B cell (primary cell): ENCODE measurements around the gene USP50. TPM values are rescaled to one million over a fixed set of nuclear protein-coding genes. Genes with fewer than 3 reads are reported as not detected.

ENCODE experiments used
- ATAC-seq: fragments of 200-7000 bp; cut with Tn5 transposase; one replicate; pipeline ENCODE4 v1.10.0; 2021; ENCODE audit warnings: low read depth, mild to moderate bottlenecking, moderate number of reproducible peaks, moderate library complexity
- CTCF ChIA-PET: fragments of 350-600 bp; sonication (Branson Sonifier 250); formaldehyde crosslinking; loops from one replicate; lab custom pipeline; 2021; ENCODE audit warnings: antibody characterized with exemption, inconsistent platforms; lab: Charles Lee
- POLR2A ChIA-PET: fragments of 350-600 bp; sonication (Branson Sonifier 250); formaldehyde crosslinking; loops from one replicate; lab custom pipeline; 2021; ENCODE audit warnings: antibody characterized with exemption; lab: Charles Lee
- DNase-seq: peaks from one replicate; pipeline ENCODE4 v3.0.0; 2013
- H2AFZ ChIP-seq: 2 replicates; pipeline ENCODE4 v1.6.1; 2012; ENCODE audit warnings: mild to moderate bottlenecking, low read depth, low read length; ENCODE audit not compliant: insufficient read depth, poor library complexity, severe bottlenecking
- H3K27ac ChIP-seq, 2 donors: 1 replicate in 1 of 2; 2 replicates in 1 of 2; pipeline ENCODE4 v1.5.1; 2012 to 2013; ENCODE audit warnings: low read length in 2 of 2, mild to moderate bottlenecking in 2 of 2, moderate library complexity in 1 of 2
- H3K27me3 ChIP-seq, 4 experiments: fragments of 200-600 bp in 1 of 4; sonication (generic) in 1 of 4; replicated peaks in 1 of 4; 1 replicate in 2 of 4; 2 replicates in 2 of 4; pipeline versions ENCODE4 v1.6.1 to v1.7.0; 2013 to 2016; ENCODE audit warnings: low read length in 3 of 4, mild to moderate bottlenecking in 2 of 4, mixed read lengths in 1 of 4, moderate library complexity in 1 of 4; ENCODE audit not compliant: insufficient read depth in 4 of 4, control insufficient read depth in 3 of 4; ENCODE audit errors: control extremely low read depth in 1 of 4
- H3K36me3 ChIP-seq, 2 experiments: replicated peaks in 1 of 2; 1 replicate in 1 of 2; 2 replicates in 1 of 2; pipeline versions ENCODE4 v1.6.1 to v1.7.1; 2013; ENCODE audit warnings: low read length in 1 of 2; ENCODE audit not compliant: insufficient read depth in 2 of 2, control insufficient read depth in 1 of 2; ENCODE audit errors: control extremely low read depth in 1 of 2, extremely low read depth in 1 of 2
- H3K4me1 ChIP-seq, 2 donors: fragments of 200-600 bp in 1 of 2; sonication (generic) in 1 of 2; 1 replicate in 1 of 2; 2 replicates in 1 of 2; pipeline versions ENCODE4 v1.5.1 to v1.6.1; 2013 to 2017; ENCODE audit warnings: low read length in 2 of 2; ENCODE audit not compliant: control insufficient read depth in 2 of 2, insufficient read depth in 2 of 2
- H3K4me2 ChIP-seq: replicated peaks from 2 replicates; pipeline ENCODE3; 2012; ENCODE audit warnings: mild to moderate bottlenecking, low read depth, low read length; ENCODE audit not compliant: poor library complexity, severe bottlenecking
- H3K4me3 ChIP-seq, 5 experiments: fragments of 200-600 bp in 1 of 5; sonication (generic) in 1 of 5; 1 replicate in 3 of 5; 2 replicates in 2 of 5; pipeline versions ENCODE4 v1.5.1 to v1.7.0; 2011 to 2016; ENCODE audit warnings: low read length in 4 of 5, mild to moderate bottlenecking in 4 of 5, low read depth in 2 of 5, control low read depth in 1 of 5, moderate library complexity in 1 of 5; ENCODE audit not compliant: insufficient read depth in 1 of 5; ENCODE audit errors: control extremely low read depth in 1 of 5, extremely low read depth in 1 of 5
- H3K79me2 ChIP-seq: fragments of 200-600 bp; sonication (generic); one replicate; pipeline ENCODE4 v1.6.0; 2016; ENCODE audit warnings: low read length; ENCODE audit not compliant: control insufficient read depth, insufficient read depth
- H3K9ac ChIP-seq: fragments of 200-600 bp; sonication (generic); 2 replicates; pipeline ENCODE4 v1.6.1; 2017; ENCODE audit warnings: mild to moderate bottlenecking, low read length, moderate library complexity
- H3K9me3 ChIP-seq, 3 donors: one replicate each; pipeline versions ENCODE4 v1.6.1 to v1.7.1; 2013; ENCODE audit warnings: low read length in 2 of 3; ENCODE audit not compliant: control insufficient read depth in 2 of 3, insufficient read depth in 1 of 3; ENCODE audit errors: control extremely low read depth in 1 of 3
- H4K20me1 ChIP-seq: 2 replicates; pipeline ENCODE4 v1.6.0; 2012; ENCODE audit warnings: mild to moderate bottlenecking, low read length; ENCODE audit not compliant: insufficient read depth, control insufficient read depth, poor library complexity, severe bottlenecking
- H3K27ac Mint-ChIP-seq: one replicate; pipeline ENCODE4 v1.8.0; 2021; ENCODE audit warnings: mixed read lengths
- H3K27me3 Mint-ChIP-seq: one replicate; pipeline ENCODE4 v1.8.0; 2021; ENCODE audit warnings: mixed read lengths
- H3K4me1 Mint-ChIP-seq: one replicate; pipeline ENCODE4 v1.8.0; 2021; ENCODE audit warnings: mixed read lengths
- H3K4me3 Mint-ChIP-seq: one replicate; pipeline ENCODE4 v1.8.0; 2021; ENCODE audit warnings: mixed read lengths
- H3K9me3 Mint-ChIP-seq: one replicate; pipeline ENCODE4 v1.8.0; 2022; ENCODE audit warnings: mixed read lengths; ENCODE audit not compliant: insufficient read depth
- CTCF ChIP-seq: fragments of 200-600 bp; IDR thresholded peaks from one replicate; pipeline ENCODE4 v1.8.0; 2022; ENCODE audit warnings: antibody characterized with exemption, mild to moderate bottlenecking
- EZH2 ChIP-seq: IDR thresholded peaks from 2 replicates; pipeline ENCODE4 v1.6.1; 2012; ENCODE audit warnings: borderline replicate concordance, low read depth, mild to moderate bottlenecking, moderate library complexity, low read length; ENCODE audit not compliant: insufficient read depth, poor library complexity, severe bottlenecking
- WGBS: methylation state at CpG from one replicate; pipeline ENCODE4 v1.1.5; 2013; ENCODE audit warnings: missing lambda C conversion rate; ENCODE audit not compliant: insufficient coverage; 5-methylcytosine and 5-hydroxymethylcytosine counted together
- intact Hi-C: fragments of 100-400 bp; cut with micrococcal nuclease; formaldehyde crosslinking; loops from one replicate; pipeline ENCODE4 v1.10.0; 2022
- polyA plus RNA-seq: library from polyadenylated mRNA; depleted of rRNA; stranded (reverse); fragments of >200 nt; gene quantifications from 2 replicates; pipeline ENCODE4 v1.2.3, GENCODE V29; 2012
- total RNA-seq, 2 donors: library from RNA; stranded (reverse); fragments of 120-200 nt in 1 of 2; gene quantifications; 1 replicate in 1 of 2; 2 replicates in 1 of 2; pipeline versions ENCODE4 v1.2.3 to v1.2.4, GENCODE V29; 2013 to 2022

USP50 gene
- total and polyA plus RNA-seq, 2 donors (not counting 1 experiment from before 2014, with no cell fraction given): 0.34 TPM; not detected in 1

GRCh38 chr15:50503144-50503543 lies 43.3 kb downstream of the USP50 start:
- H3K4me3 ChIP-seq: no peak overlapping the region
- POLR2A ChIA-PET: no interaction called here
- TF ChIP-seq CTCF: no peak
- no peak for TF ChIP-seq EZH2
- ATAC-seq (no peak), DNase-seq (no peak)
- H3K9me3 Mint-ChIP-seq: no peaks in the 10 kb centered on the region
- no peaks in the 10 kb centered on the region for H3K79me2 ChIP-seq
- no peaks in the 10 kb centered on the region for H3K27me3 Mint-ChIP-seq
- no peak overlapping the region for H3K9ac ChIP-seq
- CTCF ChIA-PET: no interaction called here
- peaks cover 14 to 41% of the 10 kb centered on the region in 2 experiments for H3K36me3 ChIP-seq
- intact Hi-C loops: no loop called here
- no peak overlapping the region for H2AFZ ChIP-seq
- no peak overlapping the region for H3K4me2 ChIP-seq
- H3K4me3 Mint-ChIP-seq: no peak overlapping the region
- H3K9me3 ChIP-seq: no peaks in the 10 kb centered on the region
- 100% methylated on average over 3 of the region's 7 CpGs for WGBS
- H3K27ac Mint-ChIP-seq: no peak overlapping the region
- H3K27me3 ChIP-seq: no peaks in the 10 kb centered on the region
- H3K4me1 Mint-ChIP-seq: peaks cover 8% of the 10 kb centered on the region
- H3K4me1 ChIP-seq: peaks cover 4 to 7% of the 10 kb centered on the region in 2 donors
- no peak overlapping the region for H3K27ac ChIP-seq
- H4K20me1 ChIP-seq: no peaks in the 10 kb centered on the region

- Mint-ChIP-seq H3K4me3 (no peak overlapping the region), H3K27me3 (no peaks in the 10 kb centered on the region), H3K27ac (no peak overlapping the region), H3K9me3 (no peaks in the 10 kb centered on the region), H3K4me1 (peaks cover 8% of the 10 kb centered on the region)
- Histone ChIP-seq H3K27me3 (no peaks in the 10 kb centered on the region), H2AFZ (no peak overlapping the region), H3K27ac (no peak overlapping the region), H4K20me1 (no peaks in the 10 kb centered on the region), H3K9ac (no peak overlapping the region), H3K4me1 (peaks cover 4 to 7% of the 10 kb centered on the region in 2 donors), H3K79me2 (no peaks in the 10 kb centered on the region), H3K9me3 (no peaks in the 10 kb centered on the region), H3K4me2 (no peak overlapping the region), H3K4me3 (no peak overlapping the region), H3K36me3 (peaks cover 20 to 49% of the 10 kb centered on the region in 2 experiments)
- CTCF ChIA-PET: interaction anchor here (0.6 kb wide), 1 partner anchor 38 kb away, joined by 4 read pairs; no protein-coding TSS in a partner anchor
- DNase-seq: no peak
- ATAC-seq: no peak
- no peak for TF ChIP-seq EZH2
- no peak for TF ChIP-seq CTCF
- intact Hi-C loops: no loop called here
- POLR2A ChIA-PET: no interaction called here
- WGBS: 100% methylated on average over 3 of the region's 4 CpGs
These were observed 44.7 kb downstream of the USP50 start for GRCh38 chr15:50501815-50502214.
